DND-41 (cell line): ENCODE results near the gene SLC6A19.

Experiments
- ATAC-seq: fragments of 200-7000 bp; cut with Tn5 transposase; 3 replicates; pipeline ENCODE4 v1.9.1; 2021; ENCODE audit warnings: low read depth; ENCODE audit not compliant: insufficient read depth
- DNase-seq: peaks from one replicate; pipeline ENCODE4 v3.0.0-alpha.2; 2020
- H2AFZ ChIP-seq: 2 replicates; pipeline ENCODE4 v1.6.0; 2012; ENCODE audit warnings: low read depth, low read length
- H3K27ac ChIP-seq: 2 replicates; pipeline ENCODE4 v1.5.1; 2012; ENCODE audit warnings: low read length, inconsistent platforms
- H3K27me3 ChIP-seq: fragments of 200-600 bp; sonication (generic); 2 replicates; pipeline ENCODE4 v1.6.0; 2012; ENCODE audit warnings: low read length, mild to moderate bottlenecking, inconsistent platforms; ENCODE audit not compliant: insufficient read depth, poor library complexity
- H3K36me3 ChIP-seq: 2 replicates; pipeline ENCODE4 v1.5.1; 2012; ENCODE audit warnings: low read length, inconsistent platforms; ENCODE audit not compliant: insufficient read depth
- H3K4me1 ChIP-seq: 2 replicates; pipeline ENCODE4 v1.5.1; 2012; ENCODE audit warnings: mild to moderate bottlenecking, low read length; ENCODE audit not compliant: insufficient read depth
- H3K4me2 ChIP-seq: 2 replicates; pipeline ENCODE4 v1.6.0; 2012; ENCODE audit warnings: mild to moderate bottlenecking, moderate library complexity, low read length, inconsistent platforms; ENCODE audit not compliant: insufficient read depth
- H3K4me3 ChIP-seq, 2 experiments: fragments of 200-600 bp in 1 of 2; shearing (Covaris generic) in 1 of 2; 2 replicates each; pipeline ENCODE4 v1.5.1; 2012 to 2016; ENCODE audit warnings: inconsistent platforms in 2 of 2, low read length in 2 of 2, mild to moderate bottlenecking in 2 of 2, low read depth in 1 of 2, moderate library complexity in 1 of 2
- H3K79me2 ChIP-seq: 2 replicates; pipeline ENCODE4 v1.6.0; 2012; ENCODE audit warnings: low read length, inconsistent platforms; ENCODE audit not compliant: insufficient read depth
- H3K9ac ChIP-seq: 2 replicates; pipeline ENCODE4 v1.6.0; 2012; ENCODE audit warnings: low read depth, mild to moderate bottlenecking, inconsistent platforms, low read length, moderate library complexity
- H3K9me3 ChIP-seq: 2 replicates; pipeline ENCODE4 v1.5.1; 2012; ENCODE audit warnings: low read length, moderate library complexity, mild to moderate bottlenecking, inconsistent platforms; ENCODE audit not compliant: insufficient read depth, severe bottlenecking
- H4K20me1 ChIP-seq: 2 replicates; pipeline ENCODE4 v1.6.0; 2012; ENCODE audit warnings: low read length; ENCODE audit not compliant: insufficient read depth
- CTCF ChIP-seq: IDR thresholded peaks from 2 replicates; pipeline ENCODE4 v1.5.1; 2012; ENCODE audit warnings: borderline replicate concordance, low read length, moderate library complexity, mild to moderate bottlenecking; ENCODE audit not compliant: poor library complexity, severe bottlenecking; ENCODE audit errors: extremely low read depth
- EZH2 ChIP-seq: IDR thresholded peaks from 3 replicates; pipeline ENCODE4 v1.6.1; 2012; ENCODE audit warnings: borderline replicate concordance, low read depth, mild to moderate bottlenecking, moderate library complexity, low read length, inconsistent platforms; ENCODE audit not compliant: severe bottlenecking

SLC6A19 gene

GRCh38 chr5:1162276-1162675, 39.1 kb upstream of the SLC6A19 start:
- Histone ChIP-seq H3K9ac (no peak overlapping the region), H3K27me3 (no peaks in the 10 kb centered on the region), H3K9me3 (no peaks in the 10 kb centered on the region), H3K4me1 (peaks cover 7% of the 10 kb centered on the region), H3K27ac (no peak overlapping the region), H3K36me3 (no peaks in the 10 kb centered on the region), H3K79me2 (no peaks in the 10 kb centered on the region), H4K20me1 (no peaks in the 10 kb centered on the region), H2AFZ (no peak overlapping the region), H3K4me3 (no peak overlapping the region), H3K4me2 (no peak overlapping the region)
- DNase-seq = no peak
- TF ChIP-seq EZH2 = no peak
- no peak for ATAC-seq

- TF ChIP-seq CTCF (no peak), EZH2 (no peak)
- Histone ChIP-seq H3K27me3 (no peaks in the 10 kb centered on the region), H3K4me1 (peaks cover 11% of the 10 kb centered on the region), H3K36me3 (no peaks in the 10 kb centered on the region), H3K27ac (no peak overlapping the region), H4K20me1 (no peaks in the 10 kb centered on the region), H2AFZ (no peak overlapping the region), H3K4me3 (no peak overlapping the region), H3K9ac (no peak overlapping the region), H3K4me2 (no peak overlapping the region), H3K9me3 (no peaks in the 10 kb centered on the region), H3K79me2 (no peaks in the 10 kb centered on the region)
- ATAC-seq (no peak), DNase-seq (no peak)
Measured at GRCh38 chr5:1162751-1163150, 38.6 kb upstream of the SLC6A19 start.

GRCh38 chr5:1163366-1163765, 38.0 kb upstream of the SLC6A19 start:
- no peaks in the 10 kb centered on the region for H3K9me3 ChIP-seq
- H2AFZ ChIP-seq = no peak overlapping the region
- no peak overlapping the region for H3K9ac ChIP-seq
- no peaks in the 10 kb centered on the region for H4K20me1 ChIP-seq
- no peak overlapping the region for H3K4me3 ChIP-seq
- H3K27ac ChIP-seq = no peak overlapping the region
- no peaks in the 10 kb centered on the region for H3K36me3 ChIP-seq
- ATAC-seq = no peak
- H3K4me1 ChIP-seq = peaks cover 18% of the 10 kb centered on the region
- H3K4me2 ChIP-seq = no peak overlapping the region
- H3K79me2 ChIP-seq = no peaks in the 10 kb centered on the region
- TF ChIP-seq CTCF (no peak), EZH2 (no peak)
- no peak for DNase-seq
- H3K27me3 ChIP-seq = no peaks in the 10 kb centered on the region

GRCh38 chr5:1163879-1164278, 37.5 kb upstream of the SLC6A19 start:
- Histone ChIP-seq H3K4me2 (no peak overlapping the region), H3K9me3 (no peaks in the 10 kb centered on the region), H3K4me1 (peaks cover 22% of the 10 kb centered on the region), H4K20me1 (no peaks in the 10 kb centered on the region), H2AFZ (no peak overlapping the region), H3K36me3 (no peaks in the 10 kb centered on the region), H3K4me3 (no peak overlapping the region), H3K79me2 (no peaks in the 10 kb centered on the region), H3K9ac (no peak overlapping the region), H3K27me3 (no peaks in the 10 kb centered on the region), H3K27ac (no peak overlapping the region)
- no peak for TF ChIP-seq EZH2
- no peak for TF ChIP-seq CTCF
- ATAC-seq (no peak), DNase-seq (no peak)
